Activated T-cell treated with anti-CD3 and anti-CD28 coated beads, Interleukin-2, amount 50 U/mL, for 4 hours (primary cell): Measurements from ENCODE around the gene MRPL36. TPM values are rescaled to one million over a fixed set of nuclear protein-coding genes. Genes with fewer than 3 reads are reported as not detected.
"Not testable (repeated sequence)": the region's sequence is repeated elsewhere in the genome, so short reads cannot be mapped to it uniquely, and the experiment has no call there.

Experiments
- ATAC-seq, 2 donors: fragments of 200-7000 bp; cut with Tn5 transposase; one replicate each; pipeline ENCODE4 v1.10.0; 2021
- DNase-seq: peaks from one replicate; pipeline ENCODE4 v3.0.0-alpha.2; 2020
- H3K27me3 Mint-ChIP-seq: one replicate; pipeline ENCODE4 v1.8.0; 2021; ENCODE audit warnings: low read depth, mixed read lengths
- H3K36me3 Mint-ChIP-seq: one replicate; pipeline ENCODE4 v1.8.0; 2022; ENCODE audit warnings: mixed read lengths; ENCODE audit not compliant: insufficient read depth
- H3K4me1 Mint-ChIP-seq: one replicate; pipeline ENCODE4 v1.8.0; 2021; ENCODE audit warnings: low read depth, mixed read lengths
- H3K4me3 Mint-ChIP-seq: one replicate; pipeline ENCODE4 v1.8.0; 2021; ENCODE audit warnings: mild to moderate bottlenecking, moderate library complexity, mixed read lengths
- H3K9me3 Mint-ChIP-seq: one replicate; pipeline ENCODE4 v1.8.0; 2021; ENCODE audit warnings: mixed read lengths
- total RNA-seq, 3 donors: library from RNA; stranded (reverse); gene quantifications; one replicate each; pipeline ENCODE4 v1.2.1, GENCODE V29; 2021

The MRPL36 gene
- total RNA-seq, 3 donors from 2014 or later, result 72.8 to 85.9 (median 77.8) TPM

DNA sequence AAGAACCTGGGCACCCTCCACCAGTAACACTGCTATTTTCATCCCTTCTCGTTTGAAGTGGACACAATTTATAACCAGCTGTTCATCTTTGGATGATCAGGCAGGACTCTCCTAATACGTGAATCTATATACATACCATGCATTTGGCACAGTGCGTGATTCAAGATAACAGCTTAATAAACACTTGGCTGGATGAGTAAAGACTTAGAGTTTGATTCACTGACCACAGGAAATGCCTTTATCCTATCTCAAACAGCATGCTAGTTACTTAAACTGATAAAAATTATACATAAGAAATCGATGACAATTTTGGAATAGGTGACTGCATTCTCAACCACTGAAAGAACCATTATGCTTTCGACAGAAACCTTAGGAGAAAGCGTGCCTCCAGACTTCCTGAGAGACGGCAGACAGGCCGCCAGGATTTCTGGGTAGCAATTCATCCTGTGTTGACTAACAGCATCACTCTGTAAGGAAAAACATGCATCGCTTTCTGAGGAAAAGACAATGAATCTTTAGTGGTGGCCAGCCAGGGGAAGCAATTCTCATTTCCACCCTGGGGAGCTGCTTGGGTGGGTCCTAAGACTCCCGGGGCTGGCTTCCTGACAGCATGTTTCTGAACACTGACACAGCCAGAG is 9.7 kb downstream of the MRPL36 start:
- no peaks in the 10 kb centered on the region for H3K27me3 Mint-ChIP-seq
- DNase-seq (no peak), ATAC-seq (no peak)
- H3K9me3 Mint-ChIP-seq, result peaks cover 3% of the 10 kb centered on the region
- no peaks in the 10 kb centered on the region for H3K36me3 Mint-ChIP-seq
- no peak overlapping the region for H3K4me3 Mint-ChIP-seq
- H3K4me1 Mint-ChIP-seq, result peaks cover 55% of the 10 kb centered on the region

DNA sequence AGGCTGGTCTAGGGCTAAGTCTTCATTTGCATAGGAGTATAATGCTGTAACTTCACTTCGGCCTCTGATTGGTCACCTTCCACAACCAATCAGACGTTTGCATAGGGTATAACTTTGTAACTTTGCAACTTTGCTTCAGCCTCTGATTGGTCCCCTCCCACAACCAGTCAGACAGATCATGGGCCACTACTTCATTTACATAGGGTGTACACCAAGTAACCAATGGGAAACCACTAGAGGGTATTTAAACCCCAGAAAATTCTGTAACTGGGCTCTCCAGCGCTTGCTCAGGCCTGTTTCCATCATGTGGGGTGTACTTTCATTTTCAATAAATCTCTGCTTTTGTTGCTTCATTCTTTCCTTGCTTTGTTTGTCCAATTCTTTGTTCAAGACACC is 10.2 kb downstream of the MRPL36 start:
- H3K4me1 Mint-ChIP-seq, result peaks cover 52% of the 10 kb centered on the region
- H3K27me3 Mint-ChIP-seq, DNase-seq, ATAC-seq, H3K9me3 Mint-ChIP-seq, H3K36me3 Mint-ChIP-seq, H3K4me3 Mint-ChIP-seq: not testable (repeated sequence)

DNA sequence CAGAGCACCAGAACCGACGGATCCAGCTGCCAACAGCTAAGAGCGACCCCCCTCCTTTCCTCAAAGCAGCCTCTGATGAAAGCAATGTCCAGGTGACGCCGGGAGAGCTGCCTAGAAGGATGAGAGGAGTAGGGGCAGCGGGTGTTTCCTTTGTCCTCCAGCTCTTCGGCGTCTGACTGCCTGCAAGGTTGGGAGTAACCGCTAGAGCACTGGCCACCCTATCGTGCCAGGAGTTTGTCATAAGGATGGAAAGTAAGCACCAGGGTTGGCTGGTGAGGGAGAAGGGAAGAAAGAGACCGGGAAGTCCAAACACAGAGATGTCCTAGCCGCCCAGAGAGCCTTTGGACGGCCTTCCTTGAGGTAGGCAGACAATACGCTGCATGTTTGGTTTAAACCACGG is 10.8 kb downstream of the MRPL36 start:
- DNase-seq (no peak), ATAC-seq (no peak)
- no peaks in the 10 kb centered on the region for H3K27me3 Mint-ChIP-seq
- H3K4me3 Mint-ChIP-seq, result no peak overlapping the region
- H3K4me1 Mint-ChIP-seq, result peaks cover 47% of the 10 kb centered on the region
- peaks cover 3% of the 10 kb centered on the region for H3K9me3 Mint-ChIP-seq
- H3K36me3 Mint-ChIP-seq, result no peaks in the 10 kb centered on the region

DNA sequence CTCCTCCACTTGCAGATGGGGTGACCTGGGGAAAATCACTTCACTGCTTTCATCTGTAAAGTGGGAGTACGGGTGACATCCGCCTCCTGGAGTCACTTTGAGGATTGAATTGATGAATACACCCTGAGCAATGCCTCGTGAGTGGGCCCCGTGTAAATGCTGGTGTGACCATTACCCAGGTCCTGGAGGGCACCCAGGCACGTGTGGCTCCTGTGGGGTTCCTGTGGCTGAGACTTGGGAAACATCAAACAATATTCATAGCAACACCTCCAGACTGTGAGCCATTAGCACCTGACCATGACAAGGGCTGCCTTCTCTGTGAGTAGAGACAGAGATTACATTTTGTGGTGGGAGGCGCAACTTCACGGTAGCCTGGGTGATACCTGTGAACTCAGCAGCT is 11.4 kb downstream of the MRPL36 start:
- ATAC-seq (no peak), DNase-seq (no peak)
- Mint-ChIP-seq H3K4me3 (no peak overlapping the region), H3K27me3 (no peaks in the 10 kb centered on the region), H3K36me3 (no peaks in the 10 kb centered on the region), H3K9me3 (peaks cover 3% of the 10 kb centered on the region), H3K4me1 (peaks cover 42% of the 10 kb centered on the region)

DNA sequence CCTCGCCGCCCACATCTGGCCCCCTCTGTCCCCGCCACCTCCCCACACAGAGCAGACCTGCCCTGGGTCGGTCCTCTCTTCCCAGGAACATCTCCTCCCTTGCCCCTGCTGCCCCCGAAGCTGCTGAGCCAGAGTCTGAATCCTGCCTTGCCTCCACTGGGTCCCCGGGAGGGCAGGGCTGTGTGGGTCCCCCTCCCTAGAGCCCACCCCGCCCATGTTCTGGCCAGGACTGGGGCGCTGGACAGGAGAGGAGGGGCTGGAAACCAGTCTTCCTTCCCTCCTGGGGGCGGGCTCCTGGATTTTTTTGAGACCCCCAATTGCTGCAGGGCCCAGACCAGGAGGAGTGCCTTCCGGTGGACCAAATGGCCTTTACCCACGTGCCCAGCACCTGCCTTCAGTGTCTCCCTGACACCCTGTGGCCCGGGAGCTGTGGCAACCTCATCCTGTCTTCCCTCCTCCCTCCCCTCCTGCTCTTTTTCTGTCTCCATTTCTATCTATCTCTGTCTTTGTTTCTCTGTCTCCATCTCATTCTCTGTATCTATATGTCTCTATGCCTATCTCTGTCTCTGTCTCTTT is 12.1 kb downstream of the MRPL36 start:
- DNase-seq, result no peak
- H3K4me3 Mint-ChIP-seq, result no peak overlapping the region
- no peaks in the 10 kb centered on the region for H3K36me3 Mint-ChIP-seq

DNA sequence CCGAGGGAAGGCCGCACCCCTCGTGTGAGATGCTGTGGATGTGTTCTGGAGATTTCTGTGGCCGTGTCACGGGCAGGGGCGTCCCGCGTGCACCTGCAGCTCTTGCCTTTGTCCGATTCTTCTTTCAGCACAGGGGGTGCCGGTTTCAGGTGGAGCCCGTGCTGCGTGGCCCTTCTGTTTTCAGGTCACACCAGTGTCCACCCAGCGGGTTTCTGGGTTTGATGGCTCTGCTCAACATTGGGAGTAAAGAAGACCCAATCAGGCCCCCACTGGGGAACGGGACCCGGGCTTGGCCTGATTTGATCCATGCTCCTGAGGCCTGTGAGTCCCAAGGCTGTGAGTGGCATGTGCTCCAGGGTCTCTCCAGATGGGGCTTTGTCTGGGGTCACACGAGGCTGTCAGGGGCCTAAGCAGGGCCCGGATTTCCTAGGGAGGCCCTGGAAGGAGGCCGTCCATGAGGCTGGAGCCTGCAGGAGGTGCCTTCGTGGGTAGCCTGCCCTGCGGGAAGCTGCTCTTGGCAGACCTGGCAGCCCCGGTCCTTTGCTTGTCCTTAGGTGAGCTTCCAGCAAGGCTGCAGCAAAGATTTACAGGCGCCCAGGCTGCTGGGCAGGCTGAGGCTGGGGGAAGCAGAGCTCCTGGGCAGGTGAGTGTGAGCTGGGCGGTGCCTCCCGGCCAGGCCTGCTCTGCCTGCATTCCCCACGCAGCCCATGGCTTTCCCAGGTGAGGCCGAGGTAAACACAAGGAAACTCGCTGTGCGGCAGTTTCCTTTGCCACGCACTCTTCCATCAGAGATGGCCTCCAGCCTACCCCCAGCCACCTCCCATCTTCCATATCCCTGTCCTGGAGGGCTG is 12.8 kb downstream of the MRPL36 start:
- H3K27me3 Mint-ChIP-seq, result no peaks in the 10 kb centered on the region
- H3K4me3 Mint-ChIP-seq, result no peak overlapping the region
- no peak for DNase-seq
- ATAC-seq, result no peak
- H3K36me3 Mint-ChIP-seq, result no peaks in the 10 kb centered on the region
- H3K9me3 Mint-ChIP-seq, result no peaks in the 10 kb centered on the region
- H3K4me1 Mint-ChIP-seq, result peaks cover 30% of the 10 kb centered on the region

More for the DNA sequence above, 12.1 kb downstream of the MRPL36 start:
- Mint-ChIP-seq H3K9me3 (no peaks in the 10 kb centered on the region), H3K27me3 (no peaks in the 10 kb centered on the region), H3K4me1 (peaks cover 37% of the 10 kb centered on the region)
- ATAC-seq, result no peak

DNA sequence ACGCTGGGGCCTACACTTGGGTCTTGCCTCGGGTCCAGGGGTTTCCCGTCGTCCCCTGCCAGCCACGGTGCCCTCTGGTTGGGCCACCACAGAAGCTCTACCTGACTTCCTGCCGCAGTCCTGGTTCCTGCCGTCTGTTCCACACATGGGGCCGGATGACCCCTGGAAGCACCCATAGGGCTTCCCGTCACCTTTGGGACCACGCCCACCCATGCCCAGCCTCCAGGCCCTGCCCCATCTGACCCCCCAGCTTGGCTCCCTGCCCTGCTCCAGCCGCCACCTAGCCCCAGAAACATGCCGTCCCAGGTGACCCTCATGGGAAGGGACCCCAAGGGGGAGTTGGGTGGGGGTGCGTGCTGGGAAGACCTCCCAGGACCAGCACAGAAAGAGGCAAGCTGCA is 13.7 kb downstream of the MRPL36 start:
- Mint-ChIP-seq H3K4me1 (peaks cover 23% of the 10 kb centered on the region), H3K4me3 (no peak overlapping the region), H3K27me3 (no peaks in the 10 kb centered on the region), H3K36me3 (no peaks in the 10 kb centered on the region), H3K9me3 (no peaks in the 10 kb centered on the region)
- DNase-seq (no peak), ATAC-seq (no peak)

DNA sequence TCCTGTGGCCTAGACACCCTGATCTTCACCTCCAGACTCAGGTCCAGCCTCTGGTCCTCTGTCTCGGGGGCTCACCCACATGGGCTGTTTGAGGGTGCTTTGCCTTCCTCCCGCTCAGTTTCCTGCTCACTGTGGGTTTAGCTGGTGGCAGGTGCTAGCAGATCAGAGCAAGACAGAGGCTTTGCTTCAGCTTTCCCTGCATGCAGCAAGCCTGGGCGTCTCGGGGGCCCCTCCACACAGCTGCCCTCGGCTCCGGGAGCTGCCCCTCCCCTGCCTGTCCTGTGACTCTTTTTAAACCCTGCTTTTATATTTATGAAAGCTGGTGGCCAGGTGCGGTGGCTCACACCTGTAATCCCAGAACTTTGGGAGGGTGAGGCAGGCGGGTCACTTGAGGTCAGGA is 14.6 kb downstream of the MRPL36 start:
- Mint-ChIP-seq H3K36me3 (no peaks in the 10 kb centered on the region), H3K27me3 (no peaks in the 10 kb centered on the region), H3K4me1 (peaks cover 15% of the 10 kb centered on the region), H3K9me3 (no peaks in the 10 kb centered on the region), H3K4me3 (no peak overlapping the region)
- DNase-seq (no peak), ATAC-seq (no peak)

DNA sequence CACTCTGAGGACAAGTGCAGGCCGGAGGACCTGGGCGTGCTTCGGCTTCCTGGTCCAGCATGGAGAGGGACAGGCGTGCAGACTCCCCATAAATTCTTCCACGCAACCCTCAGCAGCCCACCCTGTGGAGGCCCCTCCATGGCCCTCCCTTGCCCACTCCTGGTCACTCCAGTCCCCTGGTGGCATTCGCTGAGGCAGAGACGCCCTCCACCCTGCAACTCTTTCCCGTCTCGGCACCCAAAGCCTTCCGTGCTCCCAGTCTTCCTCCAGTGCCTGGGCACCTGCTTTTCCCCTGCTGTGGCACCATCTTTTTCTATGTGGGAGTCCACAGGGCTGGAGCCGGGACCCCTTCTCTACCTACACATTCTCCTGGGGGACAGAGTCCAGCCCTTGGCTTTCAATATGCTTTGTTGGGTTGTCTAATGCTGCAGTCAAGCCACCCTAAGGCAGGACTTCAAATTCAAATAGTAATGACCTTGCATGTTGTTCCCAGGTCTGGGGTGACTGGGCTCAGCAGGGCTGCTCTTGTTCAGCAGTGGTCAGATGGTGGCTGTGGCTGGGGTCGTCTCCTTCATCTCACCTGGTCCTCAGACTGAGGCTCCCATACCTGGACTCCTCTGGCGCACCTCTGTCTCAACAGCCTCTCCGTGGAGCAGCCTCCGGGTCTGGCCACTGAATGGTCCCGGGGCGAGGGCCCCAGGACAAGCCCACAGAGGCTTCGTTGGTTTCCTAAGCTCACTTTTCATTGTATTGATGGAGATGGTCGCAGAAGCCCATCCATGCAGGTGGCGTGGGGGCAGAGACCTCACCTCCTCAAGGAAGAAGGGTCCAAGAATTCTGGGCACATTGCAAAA is 15.2 kb downstream of the MRPL36 start:
- no peak for DNase-seq
- no peak overlapping the region for H3K4me3 Mint-ChIP-seq
- H3K4me1 Mint-ChIP-seq, result peaks cover 10% of the 10 kb centered on the region
- no peaks in the 10 kb centered on the region for H3K27me3 Mint-ChIP-seq
- H3K9me3 Mint-ChIP-seq, result no peaks in the 10 kb centered on the region
- no peaks in the 10 kb centered on the region for H3K36me3 Mint-ChIP-seq
- no peak for ATAC-seq

DNA sequence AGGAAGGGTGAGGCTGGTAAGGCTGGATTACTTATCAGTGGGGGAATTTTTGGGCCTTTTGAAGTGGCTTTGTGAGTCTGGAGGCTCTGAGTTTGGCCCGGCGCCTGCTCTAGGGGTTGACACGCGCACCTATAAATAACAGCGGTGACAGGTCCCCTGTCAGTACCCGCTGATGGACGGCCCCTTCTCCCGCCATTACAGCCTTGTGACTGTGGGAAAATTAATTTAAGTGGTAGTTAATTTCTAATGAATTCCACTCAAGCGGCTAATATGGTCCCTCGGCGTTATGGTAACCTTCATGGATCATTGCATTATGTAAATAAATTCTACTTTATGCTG is 16.5 kb downstream of the MRPL36 start:
- Mint-ChIP-seq H3K36me3 (no peaks in the 10 kb centered on the region), H3K27me3 (no peaks in the 10 kb centered on the region), H3K9me3 (no peaks in the 10 kb centered on the region), H3K4me1 (peaks cover 5% of the 10 kb centered on the region), H3K4me3 (no peak overlapping the region)
- peak; percentile 21 to 69 for ATAC-seq
- DNase-seq, result no peak

DNA sequence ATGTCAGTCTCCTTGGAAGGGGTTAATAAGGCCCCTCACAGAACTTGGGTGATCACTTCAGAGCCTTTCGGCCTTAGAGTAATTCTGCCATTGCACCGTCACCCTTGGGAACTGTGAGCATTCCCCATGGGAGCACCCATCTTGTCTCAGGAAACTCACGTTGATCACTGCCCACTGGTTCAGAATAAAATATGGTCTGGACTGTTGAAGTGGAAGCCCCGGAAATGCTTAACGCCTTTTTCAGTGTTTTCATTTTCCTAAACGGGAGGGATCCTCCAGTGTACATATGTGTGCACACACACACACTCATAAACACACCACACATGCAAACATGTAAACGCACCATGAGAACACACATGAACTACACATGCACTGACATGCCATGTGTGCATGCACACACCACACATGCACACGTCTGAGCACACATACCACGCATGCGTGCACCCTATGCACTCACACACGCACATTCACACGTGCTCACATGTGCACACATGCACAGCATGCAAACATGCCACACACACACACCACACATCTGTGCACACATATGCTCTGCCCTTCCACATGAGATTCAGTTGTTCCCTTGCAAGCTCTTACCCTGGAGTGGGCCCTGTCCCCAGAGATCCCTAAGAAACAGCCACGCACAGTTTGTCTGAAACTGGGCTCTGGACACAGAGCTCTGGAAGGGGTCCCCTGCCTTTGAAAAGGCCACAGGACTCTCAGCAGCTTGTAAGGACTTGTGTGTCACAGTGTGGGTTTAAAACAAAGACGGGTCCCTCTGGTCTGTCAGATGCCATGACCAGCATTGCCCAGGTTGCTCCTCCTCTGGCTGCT is 17.0 kb downstream of the MRPL36 start:
- no peaks in the 10 kb centered on the region for H3K9me3 Mint-ChIP-seq
- DNase-seq, result no peak

DNA sequence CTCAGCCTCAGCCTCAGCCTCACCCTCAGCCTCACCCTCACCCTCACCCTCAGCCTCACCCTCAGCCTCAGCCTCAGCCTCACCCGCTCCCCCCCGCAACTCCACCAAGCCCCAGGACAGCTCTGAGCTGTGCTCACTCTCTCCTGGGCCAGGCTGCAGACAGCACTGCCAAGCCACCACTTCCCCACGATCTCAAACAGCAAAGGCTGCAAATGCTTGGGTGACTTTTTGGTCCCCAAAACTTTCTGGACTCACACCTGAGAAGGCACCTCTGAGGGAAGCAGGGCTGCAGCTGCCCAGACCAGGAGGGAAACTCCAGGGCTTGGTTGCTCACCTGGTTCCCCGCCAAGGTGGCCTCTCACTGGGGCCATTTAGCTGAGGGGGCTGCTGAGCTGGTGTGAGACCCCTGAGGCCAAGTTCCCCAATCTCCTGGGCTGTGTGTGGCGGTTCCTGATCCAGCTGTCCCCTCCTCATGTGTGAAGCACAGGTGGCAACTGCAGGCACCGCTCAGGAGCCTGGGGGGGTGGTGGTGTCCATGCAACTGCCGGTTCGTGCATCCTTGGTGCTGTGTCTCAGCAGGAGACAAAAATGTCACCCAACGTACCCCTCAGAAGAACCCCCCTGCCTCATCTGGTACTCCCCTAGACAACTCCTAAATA is 17.8 kb downstream of the MRPL36 start:
- no peak for ATAC-seq
- H3K9me3 Mint-ChIP-seq, result no peaks in the 10 kb centered on the region
- no peak overlapping the region for H3K4me3 Mint-ChIP-seq
- no peak for DNase-seq
- no peaks in the 10 kb centered on the region for H3K36me3 Mint-ChIP-seq
- H3K27me3 Mint-ChIP-seq, result no peaks in the 10 kb centered on the region
- H3K4me1 Mint-ChIP-seq, result peaks cover 5% of the 10 kb centered on the region

More for the DNA sequence above, 17.0 kb downstream of the MRPL36 start:
- no peaks in the 10 kb centered on the region for H3K27me3 Mint-ChIP-seq
- ATAC-seq, result peak in 1 of 2 donors; percentile 23
- no peaks in the 10 kb centered on the region for H3K36me3 Mint-ChIP-seq
- H3K4me1 Mint-ChIP-seq, result peaks cover 5% of the 10 kb centered on the region
- H3K4me3 Mint-ChIP-seq, result no peak overlapping the region

DNA sequence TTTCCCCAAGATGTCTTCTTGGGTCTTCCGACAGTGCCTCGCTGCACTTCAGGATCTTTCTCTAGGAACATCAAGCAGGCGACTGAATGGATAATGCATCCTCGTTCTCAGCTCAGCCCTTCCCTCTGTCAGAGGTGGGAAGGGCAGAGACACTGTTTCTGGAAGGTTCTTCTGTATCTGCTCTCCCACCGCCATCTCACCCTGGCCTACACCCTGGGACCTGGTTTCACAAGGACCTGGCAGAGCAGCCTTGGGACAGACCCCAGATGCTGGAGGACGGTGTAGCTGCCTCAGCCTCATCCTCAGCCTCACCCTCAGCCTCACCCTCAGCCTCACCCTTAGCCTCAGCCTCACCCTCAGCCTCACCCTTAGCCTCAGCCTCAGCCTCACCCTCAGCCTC is 18.5 kb downstream of the MRPL36 start:
- DNase-seq (no peak), ATAC-seq (no peak)
- no peak overlapping the region for H3K4me3 Mint-ChIP-seq
- no peaks in the 10 kb centered on the region for H3K9me3 Mint-ChIP-seq
- H3K36me3 Mint-ChIP-seq, result no peaks in the 10 kb centered on the region
- H3K27me3 Mint-ChIP-seq, result no peaks in the 10 kb centered on the region
- H3K4me1 Mint-ChIP-seq, result peaks cover 5% of the 10 kb centered on the region
